Transverse colon (tissue), 4 donors: ENCODE results near the gene FAM149B1. TPM values are rescaled to one million over a fixed set of nuclear protein-coding genes. Genes with fewer than 3 reads are reported as not detected.

ENCODE experiments used
- DNase-seq: peaks from one replicate; pipeline ENCODE4 v3.0.0-alpha.2; 2019
- H3K27ac ChIP-seq, 4 donors: fragments of 200-600 bp; sonication (generic); 2 replicates each; pipeline ENCODE4 v1.5.1; 2016 to 2018; ENCODE audit warnings: inconsistent platforms in 4 of 4
- H3K27me3 ChIP-seq: fragments of 200-600 bp; sonication (generic); 2 replicates; pipeline ENCODE4 v1.5.1; 2017; ENCODE audit warnings: inconsistent platforms
- H3K36me3 ChIP-seq, 4 donors: fragments of 200-600 bp; sonication (generic); 2 replicates each; pipeline ENCODE4 v1.5.1; 2017 to 2019; ENCODE audit warnings: inconsistent platforms in 4 of 4
- H3K4me1 ChIP-seq, 4 donors: fragments of 200-600 bp; sonication (generic); 2 replicates each; pipeline ENCODE4 v1.5.1; 2017 to 2020; ENCODE audit warnings: inconsistent platforms in 4 of 4
- H3K4me3 ChIP-seq, 4 donors: fragments of 200-600 bp; sonication (generic); 1 replicate in 1 of 4; 2 replicates in 3 of 4; pipeline versions ENCODE4 v1.5.1 to v1.6.1; 2017 to 2019; ENCODE audit warnings: inconsistent platforms in 4 of 4
- H3K9me3 ChIP-seq, 2 donors: fragments of 200-600 bp; sonication (generic); 2 replicates each; pipeline ENCODE4 v1.5.1; 2017 to 2019; ENCODE audit warnings: inconsistent platforms in 2 of 2
- EP300 ChIP-seq: sonication (generic); formaldehyde crosslinking; IDR thresholded peaks from one replicate; pipeline ENCODE4 v1.6.1; 2017; ENCODE audit warnings: antibody characterized with exemption, low read depth
- POLR2A ChIP-seq: fragments of 450-650 bp; IDR thresholded peaks from one replicate; pipeline ENCODE4 v1.6.1; 2016; ENCODE audit warnings: antibody characterized with exemption, mild to moderate bottlenecking, moderate library complexity
- POLR2AphosphoS5 ChIP-seq, 3 donors: sonication (generic); formaldehyde crosslinking; IDR thresholded peaks; one replicate each; pipeline ENCODE4 v1.6.1; 2016; ENCODE audit warnings: antibody characterized with exemption in 3 of 3
- WGBS, 2 donors: methylation state at CpG; one replicate each; pipeline ENCODE4 v1.1.5; 2018; ENCODE audit warnings: low coverage in 1 of 2; 5-methylcytosine and 5-hydroxymethylcytosine counted together
- in situ Hi-C, 4 donors: fragments of 200-750 bp; cut with MboI; loops; one replicate each; pipeline versions ENCODE4 v1.15.0 to v1.15.1; 2017; ENCODE audit warnings: low sequenced_read_pairs in 3 of 4, low pct_ligation_motif_present in 1 of 4, low pct_unique_long_range_greater_than_20kb in 1 of 4
- intact Hi-C: fragments of 100-400 bp; cut with DNase I; formaldehyde crosslinking; loops from one replicate; pipeline ENCODE4 v1.15.1; 2023; ENCODE audit warnings: low total_unique reads
- total RNA-seq, 4 donors: library from RNA; depleted of rRNA; stranded (reverse); fragments of >200 nt; gene quantifications; one replicate each; pipeline ENCODE4 v1.1.0, GENCODE V29; 2016
- TF ChIP-seq, protein P1 (sequence below), 5 experiments: fragments of 200-600 bp in 3 of 5; fragments of 450-650 bp in 2 of 5; sonication (generic) in 3 of 5; IDR thresholded peaks; 1 replicate in 2 of 5; 2 replicates in 3 of 5; pipeline ENCODE4 v1.5.1; 2016 to 2017; ENCODE audit warnings: antibody characterized with exemption in 5 of 5, inconsistent platforms in 3 of 5, mild to moderate bottlenecking in 2 of 5, moderate library complexity in 1 of 5

FAM149B1 gene
- total RNA-seq, 4 donors from 2014 or later: 9.7 to 32.0 (median 17.3) TPM

DNA sequence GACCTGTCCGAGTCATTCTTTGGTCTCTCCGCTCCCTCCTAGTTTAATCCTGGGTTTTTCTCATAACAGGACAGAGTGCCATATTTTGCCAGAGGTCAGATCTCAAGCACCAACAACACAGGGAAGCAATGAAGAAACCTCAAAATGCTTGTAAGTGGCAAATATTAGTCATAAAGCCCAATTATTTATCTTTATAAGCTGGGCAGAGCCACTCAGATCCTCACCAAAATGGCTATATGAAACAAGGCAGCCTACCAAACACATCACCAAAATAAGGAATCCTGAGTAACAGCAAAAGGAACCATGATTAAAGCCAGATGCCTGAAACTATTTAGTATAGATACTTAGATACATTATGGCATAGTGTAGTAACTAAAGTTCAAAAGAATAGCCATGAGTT, 4.8 kb upstream of the FAM149B1 start:
- TF ChIP-seq, protein P1, sequence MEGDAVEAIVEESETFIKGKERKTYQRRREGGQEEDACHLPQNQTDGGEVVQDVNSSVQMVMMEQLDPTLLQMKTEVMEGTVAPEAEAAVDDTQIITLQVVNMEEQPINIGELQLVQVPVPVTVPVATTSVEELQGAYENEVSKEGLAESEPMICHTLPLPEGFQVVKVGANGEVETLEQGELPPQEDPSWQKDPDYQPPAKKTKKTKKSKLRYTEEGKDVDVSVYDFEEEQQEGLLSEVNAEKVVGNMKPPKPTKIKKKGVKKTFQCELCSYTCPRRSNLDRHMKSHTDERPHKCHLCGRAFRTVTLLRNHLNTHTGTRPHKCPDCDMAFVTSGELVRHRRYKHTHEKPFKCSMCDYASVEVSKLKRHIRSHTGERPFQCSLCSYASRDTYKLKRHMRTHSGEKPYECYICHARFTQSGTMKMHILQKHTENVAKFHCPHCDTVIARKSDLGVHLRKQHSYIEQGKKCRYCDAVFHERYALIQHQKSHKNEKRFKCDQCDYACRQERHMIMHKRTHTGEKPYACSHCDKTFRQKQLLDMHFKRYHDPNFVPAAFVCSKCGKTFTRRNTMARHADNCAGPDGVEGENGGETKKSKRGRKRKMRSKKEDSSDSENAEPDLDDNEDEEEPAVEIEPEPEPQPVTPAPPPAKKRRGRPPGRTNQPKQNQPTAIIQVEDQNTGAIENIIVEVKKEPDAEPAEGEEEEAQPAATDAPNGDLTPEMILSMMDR (IDR thresholded peaks at IDR 0.05): no peak
- TF ChIP-seq POLR2A (no peak), POLR2AphosphoS5 (IDR thresholded peaks at IDR 0.05) (no peak), EP300 (no peak)
- WGBS, 2 donors: 94% methylated on average over 2 of the region's 2 CpGs; no CpG with 5 or more reads in 1 of the 2 donors
- DNase-seq: no peak
- intact Hi-C loops (no loop called here), in situ Hi-C loops (loop anchor here in 2 of 4 donors (10.0 to 25.0 kb wide), 3 partner anchors 58 to 801 kb away; partner anchors contain the start of genes DNAJB12 (in 1 of the 2) and P4HA1 (in 1 of the 2))
- no peaks in the 10 kb centered on the region for H3K27me3 ChIP-seq
- H3K9me3 ChIP-seq: no peaks in the 10 kb centered on the region
- H3K4me3 ChIP-seq: no peak overlapping the region
- no peak overlapping the region for H3K27ac ChIP-seq
- H3K4me1 ChIP-seq: peaks cover 9 to 49% (median 12%) of the 10 kb centered on the region in 4 donors
- H3K36me3 ChIP-seq: peaks cover 0 to 24% (median 8%) of the 10 kb centered on the region in 4 donors

GRCh38 chr10:73166972-73167371, 947 bp upstream of the FAM149B1 start:
- H3K27me3 ChIP-seq: no peaks in the 10 kb centered on the region
- H3K36me3 ChIP-seq: peaks cover 0 to 16% (median 6%) of the 10 kb centered on the region in 4 donors
- 81 to 95% methylated on average over 2 of the region's 2 CpGs for WGBS, 2 donors
- DNase-seq: no peak
- TF ChIP-seq POLR2A (no peak), POLR2AphosphoS5 (IDR thresholded peaks at IDR 0.05) (no peak), EP300 (no peak)
- TF ChIP-seq, protein P1 (IDR thresholded peaks at IDR 0.05): no peak
- peak overlapping the region in 3 of 4 donors; percentile 76 to 90 (median 87) for H3K4me3 ChIP-seq
- intact Hi-C loops: loop anchor here (5.0 kb wide), 1 partner anchor 1380 kb away; no protein-coding TSS in a partner anchor
- H3K9me3 ChIP-seq: no peaks in the 10 kb centered on the region
- peaks cover 11 to 57% (median 19%) of the 10 kb centered on the region in 4 donors for H3K4me1 ChIP-seq
- H3K27ac ChIP-seq: peak overlapping the region; percentile 96 to 99 (median 96)
- in situ Hi-C loops: loop anchor here in 2 of 4 donors (10.0 to 25.0 kb wide), 3 partner anchors 62 to 805 kb away; partner anchors contain the start of genes DNAJB12 (in 1 of the 2) and P4HA1 (in 1 of the 2)

DNA sequence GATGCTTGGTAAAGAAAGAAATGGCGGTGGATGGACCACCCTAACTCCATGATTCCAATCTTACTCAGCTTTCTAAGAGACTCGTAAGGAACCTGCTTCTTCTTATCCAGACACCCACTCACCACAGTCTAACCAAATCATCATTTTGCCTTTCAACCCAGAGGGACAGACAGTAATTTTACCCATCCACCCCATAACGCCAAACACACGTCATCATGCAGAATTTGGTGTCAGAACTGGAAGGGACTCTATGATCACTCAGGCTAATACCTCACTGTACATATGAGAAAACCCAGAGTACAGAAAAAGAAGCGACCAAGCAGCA, 499 bp upstream of the FAM149B1 start:
- Histone ChIP-seq H3K4me1 (peaks cover 11 to 54% (median 19%) of the 10 kb centered on the region in 4 donors), H3K9me3 (no peaks in the 10 kb centered on the region), H3K4me3 (peak overlapping the region; percentile 76 to 94 (median 88)), H3K27me3 (no peaks in the 10 kb centered on the region), H3K36me3 (peaks cover 0 to 12% (median 4%) of the 10 kb centered on the region in 4 donors), H3K27ac (peak overlapping the region; percentile 96 to 99 (median 96))
- no peak for DNase-seq
- TF ChIP-seq, protein P1 (IDR thresholded peaks at IDR 0.05): no peak
- no peak for TF ChIP-seq POLR2A
- TF ChIP-seq POLR2AphosphoS5 (IDR thresholded peaks at IDR 0.05): no peak
- no peak for TF ChIP-seq EP300
- in situ Hi-C loops: loop anchor here in 2 of 4 donors (10.0 to 25.0 kb wide), 3 partner anchors 63 to 805 kb away; partner anchors contain the start of genes DNAJB12 (in 1 of the 2) and P4HA1 (in 1 of the 2)
- 3 to 11% methylated on average over 4 to 5 of the region's 5 CpGs for WGBS, 2 donors
- intact Hi-C loops: loop anchor here (5.0 kb wide), 1 partner anchor 1380 kb away; no protein-coding TSS in a partner anchor

DNA sequence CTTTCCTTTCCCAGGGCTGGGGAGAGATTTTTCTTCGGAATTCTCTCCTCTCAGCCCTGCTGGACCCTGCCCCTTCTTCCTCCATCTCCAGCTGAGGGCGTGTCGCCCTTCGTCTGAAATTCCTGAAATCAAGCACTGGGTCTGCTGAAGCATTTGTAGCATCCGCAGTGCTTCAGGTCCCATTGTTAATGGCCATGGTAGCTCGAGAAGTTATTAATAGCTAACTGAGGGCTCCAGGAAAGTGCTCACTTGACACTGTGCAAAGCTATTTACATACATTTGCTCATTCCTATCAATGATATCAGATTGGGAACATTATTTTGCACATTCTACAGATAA, 515 bp downstream of the FAM149B1 start:
- DNase-seq: no peak
- Histone ChIP-seq H3K4me1 (peaks cover 11 to 44% (median 18%) of the 10 kb centered on the region in 4 donors), H3K4me3 (peak overlapping the region; percentile 76 to 94 (median 88)), H3K9me3 (no peaks in the 10 kb centered on the region), H3K27ac (peak overlapping the region; percentile 96 to 99 (median 96)), H3K36me3 (peaks cover 0 to 3% (median 0%) of the 10 kb centered on the region in 4 donors), H3K27me3 (no peaks in the 10 kb centered on the region)
- TF ChIP-seq, protein P1 (IDR thresholded peaks at IDR 0.05): peak in 1 of 5 experiments; percentile 5
- TF ChIP-seq EP300: no peak
- in situ Hi-C loops: loop anchor here in 2 of 4 donors (10.0 to 25.0 kb wide), 3 partner anchors 64 to 806 kb away; partner anchors contain the start of genes DNAJB12 (in 1 of the 2) and P4HA1 (in 1 of the 2)
- intact Hi-C loops: loop anchor here (5.0 kb wide), 1 partner anchor 1381 kb away; no protein-coding TSS in a partner anchor
- WGBS, 2 donors: 0 to 2% methylated on average over 5 to 6 of the region's 6 CpGs
